Panc1 (cell line): Measurements from ENCODE around the gene TMEM8B.

Experiments
- CTCF ChIP-seq: fragments of 450-650 bp; IDR thresholded peaks from 2 replicates; pipeline ENCODE4 v1.5.1; 2017; ENCODE audit warnings: mild to moderate bottlenecking
- REST ChIP-seq, 2 experiments: IDR thresholded peaks; 2 replicates each; pipeline ENCODE4 v1.6.1; 2011 to 2012; ENCODE audit warnings: low read depth in 2 of 2, control low read depth in 1 of 2, low read length in 1 of 2, mild to moderate bottlenecking in 1 of 2, moderate library complexity in 1 of 2; ENCODE audit not compliant: insufficient read depth in 1 of 2

- TF ChIP-seq REST (IDR thresholded peaks at IDR 0.05; ENCODE audit: insufficient read depth in 1 of 2, low read depth in 2 of 2, low read length in 1 of 2): no peak
- no peak for TF ChIP-seq CTCF
Observed at GRCh38 chr9:35911690-35912089, 82.7 kb downstream of the TMEM8B start.
